Activated gamma-delta T cell treated with anti-CD3 and anti-CD28 coated beads, Interleukin-2, amount 50 U/mL, for 16 hours (primary cell): ENCODE data around the gene GALNT2.

ENCODE experiments used
- DNase-seq: peaks from one replicate; pipeline ENCODE4 v3.0.0-alpha.2; 2020; ENCODE audit warnings: low read depth

The GALNT2 gene

DNA sequence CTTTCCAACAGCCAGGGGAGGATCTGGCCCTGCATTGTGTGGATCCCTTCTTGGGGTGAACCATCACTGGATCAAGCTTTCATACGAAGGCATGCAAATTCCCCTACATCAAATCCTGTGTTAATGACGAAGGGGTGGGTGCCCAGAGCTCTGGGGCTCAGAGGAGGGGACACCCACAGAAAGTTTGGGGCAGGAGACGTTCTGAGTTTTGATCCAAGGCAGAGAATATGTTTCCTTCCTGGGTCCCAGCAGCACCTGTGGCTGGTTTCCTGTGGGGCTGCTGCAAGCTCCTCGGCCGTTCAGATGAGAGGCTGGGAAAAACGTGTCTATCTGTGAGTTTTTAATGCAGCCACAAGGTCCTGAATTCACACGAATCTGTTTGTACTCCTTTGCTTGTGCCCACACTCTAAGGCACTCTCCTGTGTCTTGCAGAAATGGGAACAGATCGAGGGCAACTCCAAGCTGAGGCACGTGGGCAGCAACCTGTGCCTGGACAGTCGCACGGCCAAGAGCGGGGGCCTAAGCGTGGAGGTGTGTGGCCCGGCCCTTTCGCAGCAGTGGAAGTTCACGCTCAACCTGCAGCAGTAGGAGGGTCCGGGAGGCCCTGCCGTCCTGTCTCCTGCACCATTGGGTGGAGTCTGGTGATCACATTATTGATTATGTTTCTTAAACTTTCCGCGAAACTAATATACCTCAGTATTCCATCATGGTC is 212.0 kb downstream of the GALNT2 start:
- DNase-seq, result no peak

DNA sequence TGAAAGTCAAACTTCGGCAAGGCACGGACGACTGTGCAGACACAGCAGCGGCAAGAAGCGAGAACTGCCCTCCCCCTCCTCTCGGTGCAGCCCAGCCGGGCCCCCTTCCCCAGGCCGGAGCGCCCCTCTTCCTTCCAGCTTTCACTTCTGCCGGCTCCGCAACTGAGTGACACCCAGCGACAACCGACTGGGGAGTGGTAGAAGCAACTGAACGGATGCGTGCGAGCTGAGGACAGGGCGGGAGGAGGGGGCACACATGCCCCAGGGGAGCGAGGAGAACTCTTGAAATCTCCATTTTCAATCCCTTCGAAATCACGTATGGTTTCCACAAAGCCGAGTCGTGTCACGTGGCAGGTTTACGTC is 212.5 kb downstream of the GALNT2 start:
- no peak for DNase-seq

GRCh38 chr1:230280054-230280795 is 213.2 kb downstream of the GALNT2 start:
- no peak for DNase-seq

- DNase-seq, result no peak
Measured at GRCh38 chr1:230280906-230281413, 213.9 kb downstream of the GALNT2 start.

GRCh38 chr1:230281556-230281955 is 214.5 kb downstream of the GALNT2 start:
- no peak for DNase-seq

DNA sequence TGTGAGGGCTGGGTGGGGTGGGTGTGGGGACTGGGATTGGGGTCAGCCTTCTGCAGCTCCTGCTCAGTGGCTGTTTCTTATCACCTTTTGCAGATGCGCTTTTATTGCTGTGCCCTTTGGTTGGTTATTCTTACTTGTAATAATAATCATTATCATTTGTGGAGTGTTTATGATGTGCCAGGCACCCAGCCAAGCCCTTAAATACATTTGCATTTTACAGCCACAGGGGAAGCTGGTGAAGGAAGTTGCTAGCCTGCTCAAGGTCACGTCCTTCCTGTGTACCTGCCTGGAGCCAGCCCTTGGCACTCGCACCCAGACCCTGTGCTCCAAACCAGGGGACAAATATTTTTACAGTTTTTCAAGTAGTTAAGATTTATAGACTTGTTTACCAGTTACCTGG is 215.1 kb downstream of the GALNT2 start:
- no peak for DNase-seq

- no peak for DNase-seq
Measured at GRCh38 chr1:230283678-230284077, 216.6 kb downstream of the GALNT2 start.

DNA sequence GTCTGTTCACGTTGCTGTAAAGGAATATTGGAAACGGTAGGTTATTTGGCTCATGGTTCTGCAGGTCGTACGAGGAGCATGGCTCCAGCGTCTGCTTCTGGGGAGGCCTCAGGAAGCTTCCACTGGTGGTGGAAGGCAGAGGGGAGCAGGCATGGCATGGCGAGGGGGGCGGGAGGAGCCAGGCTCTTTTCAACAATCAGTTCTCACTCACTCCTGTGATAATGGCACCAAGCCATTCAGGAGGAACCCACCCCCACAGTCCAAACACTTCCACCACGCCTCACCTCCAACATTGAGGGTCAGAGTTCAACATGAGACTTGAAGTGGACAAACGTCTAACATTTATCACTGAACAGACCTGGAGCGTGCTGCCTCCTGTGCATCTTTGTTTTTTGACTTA is 217.9 kb downstream of the GALNT2 start:
- no peak for DNase-seq

DNA sequence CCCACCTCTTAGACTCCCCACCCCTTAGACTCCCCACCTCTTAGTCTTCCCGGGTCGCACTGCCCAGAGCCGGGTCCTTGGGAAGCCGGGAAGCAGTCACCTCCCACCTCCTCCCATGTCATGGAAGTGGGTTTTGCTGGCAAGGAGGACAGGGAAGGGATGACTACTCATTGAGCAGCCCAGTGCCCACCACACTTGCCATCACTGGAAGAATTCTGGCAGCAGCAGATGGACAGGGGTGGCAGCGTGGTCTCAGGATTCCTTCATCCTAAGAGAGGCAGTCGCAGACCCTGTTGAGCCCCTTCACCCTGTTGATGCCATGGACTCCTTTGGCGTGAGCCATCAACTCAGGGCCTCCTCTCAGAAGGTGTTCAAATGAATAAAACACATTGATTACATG is 218.3 kb downstream of the GALNT2 start:
- no peak for DNase-seq

GRCh38 chr1:230286166-230286889 is 219.3 kb downstream of the GALNT2 start:
- no peak for DNase-seq

DNA sequence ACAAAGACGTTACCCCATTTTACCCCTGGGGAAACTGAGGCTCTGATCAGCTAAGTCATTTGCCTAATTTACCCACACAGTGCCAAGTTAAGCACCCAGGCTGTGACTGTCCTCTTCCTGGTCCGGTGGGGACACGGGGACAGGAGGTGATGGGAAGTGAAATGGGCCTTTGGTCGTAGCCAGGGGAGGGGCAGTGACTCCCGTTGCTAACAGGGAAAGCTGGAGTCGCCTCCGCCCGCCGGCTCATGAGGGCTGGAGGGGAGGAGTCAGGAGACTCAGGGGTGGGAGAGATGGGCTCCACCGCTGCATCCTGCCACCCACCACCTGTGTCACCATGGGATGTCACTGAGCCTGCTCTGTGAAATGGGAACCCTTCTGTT is 219.8 kb downstream of the GALNT2 start:
- no peak for DNase-seq

DNA sequence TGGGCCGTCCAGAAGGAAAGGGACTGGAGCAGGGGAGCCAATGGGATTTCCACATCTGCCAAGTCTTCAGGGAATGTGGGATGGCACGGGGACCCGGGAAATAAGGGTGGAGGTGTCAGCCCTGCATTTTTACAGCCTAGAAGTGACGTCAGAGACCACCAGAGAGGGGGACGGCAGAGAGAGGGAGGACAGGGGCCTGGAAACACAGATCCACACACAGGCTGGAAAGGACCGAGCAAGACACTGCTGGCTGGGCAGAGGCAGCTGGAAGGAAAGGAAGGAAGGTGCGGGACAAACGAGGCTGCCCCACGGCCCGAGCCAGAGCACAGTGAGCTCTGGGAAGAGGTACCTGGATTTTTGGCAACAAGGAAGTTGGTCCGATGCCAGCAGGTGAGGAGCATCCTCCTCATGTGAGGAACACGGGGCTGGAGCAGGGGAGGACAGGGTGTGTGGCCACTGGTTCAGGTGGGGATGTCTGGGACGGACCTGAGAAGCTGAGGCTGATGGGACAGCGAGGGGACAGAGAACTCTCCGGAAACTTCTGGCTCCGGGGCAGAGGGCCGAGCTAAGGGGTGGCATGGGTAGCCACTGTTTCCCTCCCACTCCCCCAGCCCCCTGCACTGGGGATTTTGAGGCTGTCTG is 220.8 kb downstream of the GALNT2 start:
- no peak for DNase-seq

DNA sequence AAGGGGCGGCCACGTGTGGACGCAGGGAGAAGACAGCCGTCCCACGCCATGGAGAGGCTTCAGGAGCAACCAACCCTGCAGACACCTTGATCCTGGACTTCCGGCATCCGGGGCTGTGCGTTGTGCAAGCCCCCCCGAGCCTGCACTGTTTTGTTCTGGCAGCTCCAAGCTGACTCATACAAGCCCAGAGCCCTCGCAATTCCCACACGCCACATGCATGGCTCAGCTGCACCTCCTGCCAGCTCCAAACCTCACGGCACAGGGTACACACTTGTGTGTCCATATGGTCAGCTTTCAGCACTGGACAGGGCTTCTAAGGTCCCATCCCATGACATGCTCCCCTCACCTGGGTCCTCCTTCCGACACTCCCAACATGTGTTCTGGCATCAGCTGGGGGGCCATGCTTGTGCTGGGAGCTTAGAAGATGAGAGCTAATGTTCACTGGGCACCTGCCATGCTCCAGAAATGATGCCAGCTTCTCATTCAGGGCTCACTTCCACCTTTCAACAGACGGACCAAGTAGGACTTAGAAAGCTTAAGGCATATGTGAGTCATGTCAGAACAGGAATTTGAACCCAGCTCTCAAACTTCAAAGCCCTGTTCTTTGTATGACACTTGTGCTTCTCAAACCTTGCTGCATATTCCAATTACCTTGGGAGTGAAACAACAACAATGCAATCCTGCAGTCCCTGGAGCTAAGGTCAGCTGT is 221.8 kb downstream of the GALNT2 start:
- DNase-seq, result no peak

DNA sequence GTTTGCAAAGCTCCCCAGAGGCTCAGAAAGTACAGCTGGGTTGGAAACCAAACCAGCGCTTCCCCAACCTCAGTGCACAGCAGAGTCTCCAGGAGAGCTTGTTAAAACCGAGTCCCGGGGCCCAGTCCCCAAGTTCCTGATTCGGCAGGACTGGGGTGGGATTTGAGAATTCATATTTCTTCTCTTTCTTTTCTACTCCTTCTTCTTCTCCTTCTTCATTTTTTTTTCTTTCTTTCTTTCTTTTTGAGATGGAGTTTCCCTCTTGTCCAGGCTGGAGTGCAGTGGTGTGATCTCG is 222.3 kb downstream of the GALNT2 start:
- DNase-seq, result no peak

GRCh38 chr1:230291731-230292620 is 224.9 kb downstream of the GALNT2 start:
- DNase-seq, result no peak

DNA sequence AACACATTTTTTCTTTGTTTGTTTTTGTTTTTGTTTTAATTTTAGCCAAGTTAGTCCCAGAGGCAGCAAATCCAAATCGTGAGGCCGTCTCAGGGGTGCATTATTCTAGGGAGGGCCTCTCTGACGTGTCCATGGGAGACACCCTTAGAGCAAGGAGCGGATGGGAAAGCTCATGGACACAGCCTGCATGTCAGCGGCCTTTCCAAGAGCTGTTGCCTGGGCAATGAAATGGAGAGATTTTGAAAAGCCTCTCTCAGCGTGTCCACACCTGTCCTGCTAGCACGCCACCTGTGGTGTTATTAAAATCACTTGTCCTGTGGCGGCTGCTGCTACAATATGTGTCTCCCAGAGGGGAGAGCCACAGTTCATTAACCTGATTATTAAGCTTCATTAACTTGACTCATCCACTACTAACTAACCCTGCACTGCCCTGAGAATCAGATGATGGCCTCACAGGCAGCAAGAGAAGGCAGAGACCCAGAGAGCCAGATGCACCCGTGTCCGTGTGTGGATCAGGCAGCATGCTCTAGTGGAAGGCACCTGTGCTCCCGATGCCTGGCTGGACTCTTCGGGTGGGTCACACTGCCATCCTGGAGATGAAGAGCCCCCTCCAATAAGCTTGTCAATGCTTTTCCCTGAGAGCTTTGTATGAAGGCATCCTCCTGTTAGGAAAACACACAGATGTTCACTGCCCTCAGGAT is 225.8 kb downstream of the GALNT2 start:
- no peak for DNase-seq

GRCh38 chr1:230293390-230293700 is 226.3 kb downstream of the GALNT2 start:
- DNase-seq, result no peak

DNA sequence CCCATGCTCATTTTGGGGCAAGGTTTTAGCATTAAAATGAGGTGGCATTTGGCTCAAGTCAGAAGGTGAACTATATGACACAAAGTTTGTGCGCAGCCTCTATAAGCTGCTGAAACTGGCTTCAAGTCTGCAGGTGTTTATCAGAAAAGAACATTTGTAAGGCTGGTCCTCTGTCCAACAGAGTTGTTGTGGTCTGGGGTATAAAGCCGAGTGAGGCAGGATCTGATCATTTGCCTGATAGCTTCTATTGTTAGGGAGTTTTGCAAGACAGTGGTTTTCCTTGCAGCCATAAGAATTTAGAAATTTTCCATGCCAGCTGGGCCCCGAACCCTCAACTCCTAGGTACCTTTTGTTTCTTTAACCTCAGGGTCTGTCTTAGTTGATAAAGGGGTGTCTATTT is 228.3 kb downstream of the GALNT2 start:
- DNase-seq, result no peak

GRCh38 chr1:230299191-230300006 is 232.4 kb downstream of the GALNT2 start:
- DNase-seq, result no peak
